ENCODE data around the gene GNRHR. TPM values are rescaled to one million over a fixed set of nuclear protein-coding genes. Genes with fewer than 3 reads are reported as not detected.

Gene GNRHR, protein sequence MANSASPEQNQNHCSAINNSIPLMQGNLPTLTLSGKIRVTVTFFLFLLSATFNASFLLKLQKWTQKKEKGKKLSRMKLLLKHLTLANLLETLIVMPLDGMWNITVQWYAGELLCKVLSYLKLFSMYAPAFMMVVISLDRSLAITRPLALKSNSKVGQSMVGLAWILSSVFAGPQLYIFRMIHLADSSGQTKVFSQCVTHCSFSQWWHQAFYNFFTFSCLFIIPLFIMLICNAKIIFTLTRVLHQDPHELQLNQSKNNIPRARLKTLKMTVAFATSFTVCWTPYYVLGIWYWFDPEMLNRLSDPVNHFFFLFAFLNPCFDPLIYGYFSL
- total RNA-seq, result under 0.01 TPM in 1 of 2 replicates, not detected in the other

DNA sequence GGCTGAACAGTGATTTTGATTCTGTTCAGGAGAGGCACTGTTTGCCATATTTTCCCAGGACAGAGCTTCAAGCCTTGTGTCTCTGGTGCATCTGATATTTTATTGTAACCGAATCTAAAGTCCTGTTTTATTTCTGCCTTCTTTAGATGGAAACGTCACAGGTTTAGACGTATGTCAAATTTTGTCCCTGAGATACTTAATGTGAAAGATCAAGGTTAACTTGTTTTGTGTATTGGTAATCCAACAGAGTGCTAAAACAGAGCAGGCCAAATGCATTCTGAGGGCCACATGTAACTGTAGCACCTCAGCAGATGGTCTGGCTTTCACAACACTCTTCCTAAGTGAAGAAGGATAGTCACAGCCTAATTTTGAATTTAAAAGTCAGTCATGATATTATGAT is at the start of gene GNRHR:
Gene GNRHR (minus strand): TSS at position 101 of the 400 bp plus-strand sequence. CDS start 53 bp downstream, at position 48.
- DNase-seq (ENCODE audit: low read depth), result no peak
- TF ChIP-seq, protein P1, sequence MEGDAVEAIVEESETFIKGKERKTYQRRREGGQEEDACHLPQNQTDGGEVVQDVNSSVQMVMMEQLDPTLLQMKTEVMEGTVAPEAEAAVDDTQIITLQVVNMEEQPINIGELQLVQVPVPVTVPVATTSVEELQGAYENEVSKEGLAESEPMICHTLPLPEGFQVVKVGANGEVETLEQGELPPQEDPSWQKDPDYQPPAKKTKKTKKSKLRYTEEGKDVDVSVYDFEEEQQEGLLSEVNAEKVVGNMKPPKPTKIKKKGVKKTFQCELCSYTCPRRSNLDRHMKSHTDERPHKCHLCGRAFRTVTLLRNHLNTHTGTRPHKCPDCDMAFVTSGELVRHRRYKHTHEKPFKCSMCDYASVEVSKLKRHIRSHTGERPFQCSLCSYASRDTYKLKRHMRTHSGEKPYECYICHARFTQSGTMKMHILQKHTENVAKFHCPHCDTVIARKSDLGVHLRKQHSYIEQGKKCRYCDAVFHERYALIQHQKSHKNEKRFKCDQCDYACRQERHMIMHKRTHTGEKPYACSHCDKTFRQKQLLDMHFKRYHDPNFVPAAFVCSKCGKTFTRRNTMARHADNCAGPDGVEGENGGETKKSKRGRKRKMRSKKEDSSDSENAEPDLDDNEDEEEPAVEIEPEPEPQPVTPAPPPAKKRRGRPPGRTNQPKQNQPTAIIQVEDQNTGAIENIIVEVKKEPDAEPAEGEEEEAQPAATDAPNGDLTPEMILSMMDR (IDR thresholded peaks at IDR 0.05; ENCODE audit: insufficient read depth, low read depth, low read length), result no peak
- no peak within 1 kb of the TSS for H3K4me3 ChIP-seq (ENCODE audit: low read depth, low read length)

DNA sequence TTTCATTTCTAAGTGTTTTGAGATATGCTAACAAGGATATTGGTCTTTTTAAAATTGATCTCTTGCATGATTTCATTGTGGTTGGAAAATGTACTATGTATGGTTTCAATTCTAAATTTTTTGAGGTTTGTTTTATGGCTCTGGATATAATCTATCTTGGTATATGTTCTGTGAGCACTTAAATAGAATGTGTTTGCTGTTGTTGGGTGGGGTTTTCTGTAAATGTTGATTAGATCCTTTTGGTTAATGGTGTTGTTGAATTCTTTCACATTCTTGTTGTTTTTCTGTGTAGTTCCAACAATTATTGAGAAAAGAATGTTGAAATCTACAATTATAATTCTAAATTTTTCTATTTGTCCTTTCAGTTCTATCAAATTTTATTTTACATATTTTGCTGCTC is 42.6 kb upstream of the GNRHR start:
- H3K4me3 ChIP-seq (ENCODE audit: low read depth, low read length), result no peak overlapping the region
- DNase-seq (ENCODE audit: low read depth), result no peak
- TF ChIP-seq, protein P1 (IDR thresholded peaks at IDR 0.05; ENCODE audit: insufficient read depth, low read depth, low read length), result no peak

DNA sequence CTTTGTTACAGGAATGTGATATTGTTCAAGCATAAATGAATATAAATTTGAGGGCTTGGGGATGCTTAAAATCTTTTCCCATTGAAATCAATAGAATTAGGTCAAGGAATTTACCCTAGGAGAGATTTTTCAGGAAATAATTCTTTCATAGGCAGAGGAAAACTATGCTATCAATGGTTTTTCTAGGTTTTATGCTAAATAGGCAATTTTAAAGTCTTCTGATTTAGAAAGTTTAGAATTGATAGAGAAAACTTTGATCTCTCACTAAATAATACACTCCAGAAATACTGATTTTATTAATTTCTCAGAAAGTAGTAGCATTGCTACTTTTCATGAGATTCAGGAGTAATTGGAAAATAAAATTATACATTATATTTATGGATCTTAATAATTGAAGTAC is 36.5 kb upstream of the GNRHR start:
- H3K4me3 ChIP-seq (ENCODE audit: low read depth, low read length), result no peak overlapping the region
- TF ChIP-seq, protein P1 (IDR thresholded peaks at IDR 0.05; ENCODE audit: insufficient read depth, low read depth, low read length), result no peak
- no peak for DNase-seq (ENCODE audit: low read depth)

DNA sequence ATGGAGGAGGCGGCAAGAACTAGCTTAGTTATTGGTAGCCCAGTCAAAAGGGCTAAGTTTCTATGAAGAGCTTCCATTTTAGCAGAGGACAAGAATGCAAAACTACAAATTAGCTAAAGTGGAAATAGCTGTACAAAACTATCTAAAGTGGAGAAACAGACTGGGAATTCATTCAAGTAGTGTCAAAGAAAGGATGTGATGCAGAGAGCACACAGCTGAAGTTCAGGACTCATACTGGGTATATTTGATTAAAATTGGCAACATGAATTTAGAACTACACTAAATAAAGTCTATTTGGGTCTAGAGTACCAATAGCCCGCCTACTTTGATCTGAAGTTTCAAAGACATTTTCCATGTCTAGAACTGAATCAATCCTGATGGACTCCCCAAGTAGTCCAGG is 33.1 kb upstream of the GNRHR start:
- DNase-seq (ENCODE audit: low read depth), result no peak
- TF ChIP-seq, protein P1 (IDR thresholded peaks at IDR 0.05; ENCODE audit: insufficient read depth, low read depth, low read length), result no peak

DNA sequence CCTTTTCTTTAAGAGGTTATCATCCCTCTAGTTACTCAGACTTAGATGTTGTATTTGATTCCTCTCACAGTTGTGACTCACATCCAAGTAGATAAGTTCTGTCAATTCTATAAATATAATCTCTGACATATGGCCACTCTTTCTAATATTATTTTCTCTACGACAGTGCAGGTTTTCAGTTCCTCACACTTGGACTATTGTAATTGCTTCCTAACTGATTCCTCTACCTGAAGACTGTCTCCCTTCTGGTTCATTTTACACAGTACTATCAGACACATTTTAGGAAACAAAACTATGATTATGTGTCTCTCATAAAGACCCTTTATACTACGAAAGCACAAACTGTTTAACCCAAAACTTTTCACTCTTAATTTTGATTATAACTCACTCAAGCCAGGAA is 31.3 kb upstream of the GNRHR start:
- no peak for DNase-seq (ENCODE audit: low read depth)
- TF ChIP-seq, protein P1 (IDR thresholded peaks at IDR 0.05; ENCODE audit: insufficient read depth, low read depth, low read length), result no peak
- no peak overlapping the region for H3K4me3 ChIP-seq (ENCODE audit: low read depth, low read length)

More for the DNA sequence above, 33.1 kb upstream of the GNRHR start:
- H3K4me3 ChIP-seq (ENCODE audit: low read depth, low read length), result no peak overlapping the region

DNA sequence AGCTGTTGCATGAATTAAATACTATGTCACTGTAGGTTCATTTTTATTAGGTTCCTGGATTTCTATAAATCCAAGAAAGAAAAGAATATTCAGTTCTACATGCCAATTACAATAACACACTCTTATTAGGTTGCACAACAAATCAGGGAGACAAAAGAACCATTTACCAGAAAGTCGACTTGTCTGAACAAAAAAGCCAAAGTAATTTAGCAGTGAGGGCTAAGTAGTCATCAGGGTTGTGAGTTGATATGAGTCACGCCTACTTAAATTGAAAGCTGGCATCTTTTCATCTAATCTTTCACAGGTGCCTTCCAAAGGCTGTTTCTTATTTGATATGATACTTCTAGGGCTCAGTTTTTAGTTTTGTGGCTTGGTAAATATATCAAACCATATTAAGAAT is 25.4 kb upstream of the GNRHR start:
- H3K4me3 ChIP-seq (ENCODE audit: low read depth, low read length), result no peak overlapping the region
- TF ChIP-seq, protein P1 (IDR thresholded peaks at IDR 0.05; ENCODE audit: insufficient read depth, low read depth, low read length), result no peak
- no peak for DNase-seq (ENCODE audit: low read depth)

DNA sequence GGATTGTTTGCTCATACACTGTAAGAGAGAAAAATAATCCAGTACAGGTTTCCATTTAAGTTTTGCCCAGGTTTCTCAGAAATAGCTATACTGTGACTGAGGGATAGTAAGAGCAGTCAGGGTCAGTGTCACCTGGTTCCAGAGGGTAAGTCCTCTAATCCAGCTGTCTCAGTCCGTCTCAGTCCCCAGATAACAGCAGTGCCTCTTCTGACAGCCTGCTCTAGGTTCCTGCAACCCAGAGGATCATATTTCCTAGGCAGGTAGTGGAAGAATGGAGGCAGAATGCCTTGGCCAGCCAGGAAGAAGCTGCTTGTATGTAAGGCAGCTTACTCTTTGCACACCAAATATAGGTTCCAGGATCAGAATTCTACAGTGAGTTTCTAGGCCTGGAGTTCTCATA is 22.6 kb upstream of the GNRHR start:
- H3K4me3 ChIP-seq (ENCODE audit: low read depth, low read length), result no peak overlapping the region
- no peak for DNase-seq (ENCODE audit: low read depth)
- TF ChIP-seq, protein P1 (IDR thresholded peaks at IDR 0.05; ENCODE audit: insufficient read depth, low read depth, low read length), result no peak
